Measurements from ENCODE around the gene DNM3.

The DNM3 gene

GRCh38 chr1:172443666-172444453 lies 602.6 kb downstream of the DNM3 start, which contains the start of gene PIGC:
PIGC (minus strand) TSS chr1:172444069; CDS start chr1:172442622, 1,447 bp downstream.
- FAIRE-seq: peak; percentile 87

GRCh38 chr1:172446547-172446946 lies 605.2 kb downstream of the DNM3 start:
- no peak for FAIRE-seq

- FAIRE-seq: no peak
These were observed 606.3 kb downstream of the DNM3 start for GRCh38 chr1:172447641-172448040.

GRCh38 chr1:172448995-172449584 lies 607.8 kb downstream of the DNM3 start:
- no peak for FAIRE-seq

- FAIRE-seq: no peak
These were observed 608.6 kb downstream of the DNM3 start for GRCh38 chr1:172449585-172450523.

GRCh38 chr1:172450524-172450885 lies 609.2 kb downstream of the DNM3 start:
- no peak for FAIRE-seq

GRCh38 chr1:172451002-172451443 lies 609.7 kb downstream of the DNM3 start:
- FAIRE-seq: no peak

- FAIRE-seq: no peak
These were observed 611.3 kb downstream of the DNM3 start for GRCh38 chr1:172452536-172453152.

- no peak for FAIRE-seq
These were observed 611.9 kb downstream of the DNM3 start for GRCh38 chr1:172453153-172453545.

- FAIRE-seq: no peak
These were observed 612.3 kb downstream of the DNM3 start for GRCh38 chr1:172453607-172454006.

- FAIRE-seq: no peak
These were observed 614.2 kb downstream of the DNM3 start for GRCh38 chr1:172455451-172455850.

- FAIRE-seq: no peak
These were observed 615.1 kb downstream of the DNM3 start for GRCh38 chr1:172456344-172456769.

GRCh38 chr1:172457479-172458130 lies 616.3 kb downstream of the DNM3 start:
- no peak for FAIRE-seq

- FAIRE-seq: no peak
These were observed 618.9 kb downstream of the DNM3 start for GRCh38 chr1:172460177-172460576.

GRCh38 chr1:172460887-172461315 lies 619.6 kb downstream of the DNM3 start:
- no peak for FAIRE-seq
